D721Med (cell line): Measurements from ENCODE around the gene CFL1.

Experiments used
- DNase-seq: peaks from one replicate; pipeline ENCODE4 v3.0.0; 2011; ENCODE audit warnings: low spot score; ENCODE audit not compliant: insufficient read length
- FAIRE-seq: peaks from 2 replicates; lab custom pipeline; 2011; peaks lifted over from hg19 to GRCh38; lab: Jason Lieb, UNC
- CTCF ChIP-seq: IDR thresholded peaks from 2 replicates; pipeline ENCODE4 v1.5.1; 2012; ENCODE audit warnings: mild to moderate bottlenecking, control low read depth; ENCODE audit not compliant: insufficient read depth; ENCODE audit errors: missing control alignments

The CFL1 gene

GRCh38 chr11:65857853-65858680 lies at the start of gene CFL1:
Gene CFL1 (minus strand): TSS chr11:65858180. CDS start chr11:65858099, 81 bp downstream.
- no peak for TF ChIP-seq CTCF
- DNase-seq (no peak), FAIRE-seq (no peak)

- no peak for FAIRE-seq
- no peak for DNase-seq
- TF ChIP-seq CTCF = no peak
These were observed 48.6 kb upstream of the CFL1 start for GRCh38 chr11:65906602-65907001.

DNA sequence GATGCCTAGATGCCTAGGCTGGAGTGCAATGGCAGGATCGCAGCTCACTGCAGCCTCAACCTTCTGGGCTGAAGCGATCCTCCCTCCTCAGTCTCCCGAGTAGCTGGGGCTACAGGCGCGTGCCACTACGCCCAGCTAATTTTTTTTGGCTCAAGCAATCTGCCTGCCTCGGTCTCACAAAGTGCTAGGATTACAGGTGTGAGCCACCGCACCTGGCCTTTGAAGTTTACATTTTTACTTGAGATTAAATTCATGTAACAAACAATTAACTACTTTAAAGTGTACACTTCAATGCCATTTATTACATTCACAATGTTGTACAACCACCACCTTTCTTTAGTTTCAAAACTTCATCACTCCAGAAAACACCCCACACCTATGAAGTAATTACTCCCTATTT lies 45.7 kb upstream of the CFL1 start:
- no peak for TF ChIP-seq CTCF
- no peak for FAIRE-seq

GRCh38 chr11:65903068-65903481 lies 45.1 kb upstream of the CFL1 start:
- no peak for DNase-seq
- no peak for FAIRE-seq
- no peak for TF ChIP-seq CTCF

More for the DNA sequence above, 45.7 kb upstream of the CFL1 start:
- DNase-seq = no peak

- TF ChIP-seq CTCF = no peak
- no peak for DNase-seq
- no peak for FAIRE-seq
These were observed 42.9 kb upstream of the CFL1 start for GRCh38 chr11:65900899-65901180.

- DNase-seq (peak; percentile 81), FAIRE-seq (no peak)
- TF ChIP-seq CTCF = no peak
These were observed 42.3 kb upstream of the CFL1 start, which contains the start of gene FOSL1 for GRCh38 chr11:65900125-65900898. Gene FOSL1 (minus strand): TSS chr11:65900388. CDS start chr11:65900339, 49 bp downstream.
